Measurements from ENCODE around the gene DBNDD1. TPM values are rescaled to one million over a fixed set of nuclear protein-coding genes. Genes with fewer than 3 reads are reported as not detected.

Gene DBNDD1
- total RNA-seq, 2 experiments from 2014 or later: 0.60 to 0.67 TPM

DNA sequence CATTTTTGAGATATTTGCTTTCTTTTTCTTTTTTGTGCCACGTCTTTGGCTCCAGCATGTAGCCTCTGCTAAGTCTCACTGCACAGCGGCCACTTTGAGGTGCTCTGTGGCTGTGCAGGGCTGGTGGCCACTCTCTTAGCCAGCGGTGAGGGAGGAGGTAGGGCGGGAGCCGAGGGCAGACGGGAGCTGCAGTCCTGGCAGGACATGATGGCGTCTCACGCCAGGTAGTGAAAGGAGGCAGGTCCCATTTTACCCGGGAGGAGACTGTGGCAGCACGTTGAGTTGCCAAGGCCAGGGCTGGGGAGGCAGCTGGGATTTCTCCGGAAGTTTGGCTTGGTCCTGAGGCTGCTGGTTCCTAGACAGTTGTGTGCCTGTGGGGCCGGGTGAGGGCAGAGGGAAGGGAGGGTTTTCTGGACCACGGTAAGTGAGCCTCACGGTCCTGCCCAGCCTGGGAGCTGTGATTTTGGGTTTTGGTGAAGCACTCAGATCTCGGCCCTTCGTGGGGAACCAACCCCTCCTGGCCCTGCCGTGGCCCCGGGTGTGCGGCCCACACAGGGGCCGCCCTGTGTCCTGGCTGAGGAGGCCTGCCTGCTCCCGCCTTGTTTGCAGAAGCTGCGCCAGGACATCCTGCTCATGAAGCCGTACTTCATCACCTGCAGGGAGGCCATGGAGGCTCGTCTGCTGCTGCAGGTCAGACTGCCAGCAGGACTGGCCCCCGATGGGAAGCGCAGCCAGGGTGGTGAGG is 56.3 kb downstream of the DBNDD1 start:
- no peak for DNase-seq
- intact Hi-C loops (cut with micrococcal nuclease): no loop called here
- no peaks in the 10 kb centered on the region for H3K9me3 Mint-ChIP-seq
- no peaks in the 10 kb centered on the region for H3K4me1 Mint-ChIP-seq (ENCODE audit: low read depth)
- no peak overlapping the region for H3K4me3 Mint-ChIP-seq
- CTCF ChIA-PET: interaction anchor here (0.7 kb wide), 1 partner anchor 180 kb away, joined by 5 read pairs; no protein-coding TSS in a partner anchor
- H3K27me3 Mint-ChIP-seq (ENCODE audit: low read depth): no peaks in the 10 kb centered on the region
- H3K36me3 Mint-ChIP-seq (ENCODE audit: low read depth): peaks cover 5% of the 10 kb centered on the region
- no peak overlapping the region for H3K27ac Mint-ChIP-seq

DNA sequence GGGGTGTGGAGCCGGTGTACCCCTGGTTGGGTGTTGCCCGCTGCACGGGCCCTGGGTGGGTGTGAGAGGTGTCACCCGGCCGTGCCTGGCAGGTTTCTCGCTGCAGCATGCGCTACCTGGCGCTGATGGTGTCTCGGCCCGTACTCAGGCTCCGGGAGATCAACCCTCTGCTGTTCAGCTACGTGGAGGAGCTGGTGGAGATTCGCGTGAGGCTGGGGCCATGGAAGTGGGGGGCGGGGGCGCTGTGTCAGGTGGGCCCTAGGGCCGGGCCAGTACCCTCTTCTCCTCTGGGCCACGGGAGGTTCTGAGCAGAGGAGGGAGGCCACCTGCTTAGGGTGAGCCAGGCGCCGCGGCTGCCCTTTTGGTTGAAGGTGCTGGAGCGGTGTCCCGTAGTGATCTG is 57.3 kb downstream of the DBNDD1 start:
- intact Hi-C loops (cut with micrococcal nuclease): no loop called here
- H3K4me1 Mint-ChIP-seq (ENCODE audit: low read depth): no peaks in the 10 kb centered on the region

DNA sequence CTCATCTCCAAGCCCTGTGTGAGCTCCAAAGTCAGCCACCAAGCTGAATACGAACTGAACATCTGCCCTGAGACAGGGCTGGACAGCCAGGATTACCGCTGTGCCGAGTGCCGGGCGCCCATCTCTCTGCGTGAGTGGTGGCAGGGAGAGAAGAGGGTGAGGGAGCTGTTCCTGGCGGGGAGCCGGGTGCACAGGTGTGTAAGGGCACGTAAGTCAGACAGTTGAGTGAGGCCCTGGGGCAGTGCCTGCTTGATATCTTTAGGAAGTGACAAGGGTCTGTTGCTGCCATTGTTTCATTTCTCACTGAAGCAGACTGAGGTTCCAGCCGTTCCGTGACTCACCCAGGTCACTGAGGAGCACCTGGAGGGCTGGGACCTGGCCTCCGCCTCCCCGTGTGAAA is 58.3 kb downstream of the DBNDD1 start:
- Mint-ChIP-seq H3K27ac (no peak overlapping the region), H3K9me3 (no peaks in the 10 kb centered on the region), H3K36me3 (ENCODE audit: low read depth) (peaks cover 4% of the 10 kb centered on the region), H3K4me3 (no peak overlapping the region), H3K27me3 (ENCODE audit: low read depth) (no peaks in the 10 kb centered on the region), H3K4me1 (ENCODE audit: low read depth) (no peaks in the 10 kb centered on the region)
- CTCF ChIA-PET: no interaction called here
- no peak for DNase-seq
- intact Hi-C loops (cut with micrococcal nuclease): no loop called here

More for the DNA sequence above, 57.3 kb downstream of the DBNDD1 start:
- H3K9me3 Mint-ChIP-seq: no peaks in the 10 kb centered on the region
- H3K36me3 Mint-ChIP-seq (ENCODE audit: low read depth): peaks cover 4% of the 10 kb centered on the region
- H3K27ac Mint-ChIP-seq: no peak overlapping the region
- CTCF ChIA-PET: no interaction called here
- H3K4me3 Mint-ChIP-seq: no peak overlapping the region
- DNase-seq: no peak
- H3K27me3 Mint-ChIP-seq (ENCODE audit: low read depth): no peaks in the 10 kb centered on the region

DNA sequence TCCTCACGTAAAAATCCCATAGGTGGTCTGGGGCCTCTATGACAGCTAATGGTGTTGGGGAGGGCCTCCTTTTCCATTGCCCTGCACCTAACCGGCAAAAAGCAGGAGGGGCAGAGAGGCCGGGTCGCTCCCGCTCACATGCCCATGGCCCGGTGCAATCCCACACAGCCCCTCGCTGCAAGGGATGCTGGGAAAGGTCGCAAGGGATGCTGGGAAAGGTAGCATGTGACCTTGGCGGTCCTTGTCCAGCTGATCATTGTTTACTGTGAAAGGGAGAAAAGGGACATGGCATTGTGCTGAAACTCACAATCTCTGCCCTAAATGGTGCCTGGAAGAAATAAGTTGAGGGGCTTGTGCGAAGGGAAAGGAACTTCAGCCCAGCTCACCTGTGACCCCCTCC is 60.7 kb downstream of the DBNDD1 start:
- Mint-ChIP-seq H3K9me3 (no peaks in the 10 kb centered on the region), H3K4me1 (ENCODE audit: low read depth) (no peaks in the 10 kb centered on the region), H3K36me3 (ENCODE audit: low read depth) (peaks cover 6% of the 10 kb centered on the region), H3K4me3 (no peak overlapping the region), H3K27me3 (ENCODE audit: low read depth) (no peaks in the 10 kb centered on the region), H3K27ac (no peak overlapping the region)
- intact Hi-C loops (cut with micrococcal nuclease): no loop called here
- CTCF ChIA-PET: no interaction called here
- DNase-seq: no peak

DNA sequence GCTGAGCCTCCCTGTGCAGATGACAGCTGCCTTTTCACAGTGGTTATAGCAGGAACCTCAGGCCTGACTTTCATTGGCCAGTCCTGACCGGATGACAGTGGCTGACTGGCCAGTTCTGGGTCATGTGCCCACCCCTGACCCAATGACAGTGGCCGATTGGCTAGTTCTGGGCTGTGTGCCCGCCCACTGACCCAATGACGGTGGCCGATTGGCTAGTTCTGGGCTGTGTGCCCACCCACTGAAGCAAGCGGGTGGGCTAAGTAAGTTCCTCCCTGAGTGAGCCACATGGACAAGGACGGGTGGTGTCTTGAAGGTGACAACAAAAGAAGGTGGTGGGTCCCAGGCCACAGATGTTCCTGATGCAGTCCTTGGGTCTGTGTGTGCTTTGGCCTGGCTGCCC is 61.2 kb downstream of the DBNDD1 start:
- no peak for DNase-seq
- Mint-ChIP-seq H3K27me3 (ENCODE audit: low read depth) (no peaks in the 10 kb centered on the region), H3K4me1 (ENCODE audit: low read depth) (no peaks in the 10 kb centered on the region), H3K4me3 (no peak overlapping the region), H3K27ac (no peak overlapping the region), H3K36me3 (ENCODE audit: low read depth) (peaks cover 6% of the 10 kb centered on the region), H3K9me3 (no peaks in the 10 kb centered on the region)
- intact Hi-C loops (cut with micrococcal nuclease): no loop called here
- CTCF ChIA-PET: no interaction called here

DNA sequence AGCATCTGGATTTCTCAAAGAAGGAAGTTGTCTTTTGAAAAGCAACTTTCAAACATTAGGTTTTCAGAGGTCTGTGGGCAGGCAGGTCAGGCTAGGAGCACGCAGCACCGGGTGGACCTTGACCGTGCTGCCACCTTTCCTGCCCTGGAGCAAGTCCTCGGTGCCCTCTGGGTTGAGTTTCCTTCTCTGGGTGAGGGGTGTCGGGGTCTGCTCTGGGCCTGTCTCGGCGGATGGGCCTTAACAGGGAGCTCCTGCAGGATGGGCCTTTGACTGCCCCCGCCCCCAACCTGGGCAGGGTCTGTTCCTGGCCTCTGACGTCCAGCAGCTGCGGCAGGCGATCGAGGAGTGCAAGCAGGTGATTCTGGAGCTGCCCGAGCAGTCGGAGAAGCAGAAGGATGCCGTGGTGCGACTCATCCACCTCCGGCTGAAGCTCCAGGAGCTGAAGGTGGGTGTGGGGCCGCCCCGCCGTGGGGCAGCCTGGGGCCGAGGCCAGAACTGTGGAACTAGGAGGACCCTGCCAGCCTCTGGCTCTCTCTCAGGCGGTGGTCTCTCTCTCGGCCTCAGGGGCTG is 62.0 kb downstream of the DBNDD1 start:
- Mint-ChIP-seq H3K27ac (no peak overlapping the region), H3K4me1 (ENCODE audit: low read depth) (no peaks in the 10 kb centered on the region), H3K9me3 (no peaks in the 10 kb centered on the region), H3K4me3 (no peak overlapping the region), H3K27me3 (ENCODE audit: low read depth) (no peaks in the 10 kb centered on the region), H3K36me3 (ENCODE audit: low read depth) (peaks cover 6% of the 10 kb centered on the region)
- DNase-seq: no peak
- CTCF ChIA-PET: no interaction called here
- intact Hi-C loops (cut with micrococcal nuclease): no loop called here

DNA sequence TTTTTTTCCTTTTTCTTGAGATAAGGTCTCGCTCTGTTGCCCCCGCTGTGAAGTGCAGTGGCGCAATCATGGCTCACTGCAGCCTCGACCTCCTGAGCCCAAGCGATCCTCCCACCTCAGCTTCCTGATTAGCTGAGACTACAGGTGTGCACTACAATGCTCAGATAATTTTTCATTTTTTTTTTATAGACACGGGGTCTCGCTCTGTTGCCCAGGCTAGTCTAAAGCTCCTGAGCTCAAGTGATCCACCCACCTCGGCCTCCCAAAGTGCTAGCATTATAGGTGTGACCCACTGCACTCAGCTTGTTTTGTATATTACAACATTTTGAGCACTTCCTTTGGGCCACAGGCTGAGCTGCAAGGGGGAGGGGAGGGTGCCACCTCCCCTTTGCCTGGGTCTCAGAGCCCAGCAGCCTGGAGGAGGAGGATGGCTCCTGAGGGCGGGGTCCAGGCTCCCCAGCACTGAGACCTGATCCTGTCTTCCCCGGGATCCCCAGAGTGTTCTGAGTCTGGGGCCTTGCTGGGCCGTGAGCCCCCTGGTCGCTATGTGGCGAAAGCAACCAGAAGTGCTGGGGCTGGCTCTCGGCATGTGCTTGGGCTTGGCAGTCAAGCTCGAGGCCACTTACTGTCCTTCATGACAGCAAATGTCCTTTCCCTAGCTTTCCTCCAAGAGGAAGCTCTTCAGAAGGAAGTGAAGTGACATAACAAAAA is 62.6 kb downstream of the DBNDD1 start:
- intact Hi-C loops (cut with micrococcal nuclease): no loop called here
- H3K36me3 Mint-ChIP-seq (ENCODE audit: low read depth): peaks cover 6% of the 10 kb centered on the region
- no peaks in the 10 kb centered on the region for H3K4me1 Mint-ChIP-seq (ENCODE audit: low read depth)
- no peak overlapping the region for H3K27ac Mint-ChIP-seq
- H3K9me3 Mint-ChIP-seq: no peaks in the 10 kb centered on the region
- CTCF ChIA-PET: no interaction called here
- no peaks in the 10 kb centered on the region for H3K27me3 Mint-ChIP-seq (ENCODE audit: low read depth)
- DNase-seq: no peak
- no peak overlapping the region for H3K4me3 Mint-ChIP-seq

DNA sequence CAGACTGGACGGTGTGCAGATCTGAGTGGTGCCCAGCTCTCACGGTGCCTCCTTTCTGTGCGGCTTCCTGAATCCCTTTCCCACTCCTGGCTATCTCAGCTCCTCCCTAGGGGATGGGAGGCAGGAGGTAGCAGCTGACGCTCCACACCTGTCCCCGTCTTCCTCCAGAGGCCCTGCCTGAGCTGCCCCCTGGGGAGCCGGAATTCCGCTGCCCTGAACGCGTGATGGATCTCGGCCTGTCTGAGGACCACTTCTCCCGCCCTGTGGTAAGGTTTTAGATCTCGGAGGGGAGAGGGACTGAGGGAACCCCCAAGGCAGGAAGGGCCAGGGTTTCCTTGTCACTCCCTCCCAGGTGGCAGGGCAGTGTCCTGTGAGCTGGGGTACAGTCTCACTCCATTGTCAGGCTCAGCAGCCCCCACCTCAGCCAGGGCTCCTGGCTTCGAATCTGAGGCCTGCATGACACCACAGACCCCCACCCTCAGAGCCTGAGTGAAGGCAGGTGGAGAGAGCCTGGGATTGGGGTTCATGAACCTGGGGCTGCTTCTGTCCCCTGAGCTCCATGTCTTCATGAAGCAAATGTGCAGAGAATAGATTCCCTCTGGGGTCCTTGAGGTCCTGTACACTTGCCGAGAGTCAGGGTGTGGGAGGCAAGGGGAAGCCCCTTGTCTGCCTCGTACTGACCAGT is 64.1 kb downstream of the DBNDD1 start:
- no peak overlapping the region for H3K27ac Mint-ChIP-seq
- H3K4me1 Mint-ChIP-seq (ENCODE audit: low read depth): peaks cover 1% of the 10 kb centered on the region
- no peaks in the 10 kb centered on the region for H3K9me3 Mint-ChIP-seq
- intact Hi-C loops (cut with micrococcal nuclease): no loop called here
- no peak for DNase-seq
- no peaks in the 10 kb centered on the region for H3K27me3 Mint-ChIP-seq (ENCODE audit: low read depth)
- peaks cover 6% of the 10 kb centered on the region for H3K36me3 Mint-ChIP-seq (ENCODE audit: low read depth)
- no peak overlapping the region for H3K4me3 Mint-ChIP-seq
- CTCF ChIA-PET: no interaction called here

Other genes starting within 250 kb of the DBNDD1 start
- gene FANCA, start 202.8 kb downstream of the DBNDD1 start, total RNA-seq: 10 to 100 TPM; 85.5 to 96.7 TPM
- under 1 TPM; 0.26 to 0.44 TPM for gene SPIRE2, start 191.0 kb downstream of the DBNDD1 start, total RNA-seq
- gene TCF25, start 145.9 kb downstream of the DBNDD1 start, total RNA-seq: 100 to 1,000 TPM; 108 to 109 TPM
- under 1 TPM; 0.45 to 0.49 TPM for gene MC1R, start 100.6 kb downstream of the DBNDD1 start, total RNA-seq
- under 1 TPM; 0.20 to 0.38 TPM for gene TUBB3, start 96.1 kb downstream of the DBNDD1 start, total RNA-seq
- gene DEF8, start 70.7 kb downstream of the DBNDD1 start, total RNA-seq: 10 to 100 TPM; 19.7 to 20.1 TPM
- gene PRDM7, start 57.9 kb upstream of the DBNDD1 start, total RNA-seq: not detected

Data from activated naive CD4-positive, alpha-beta T cell treated with anti-CD3 and anti-CD28 coated beads for 36 hours (primary cell).